ENCODE measurements around the gene RNF44.

DNA sequence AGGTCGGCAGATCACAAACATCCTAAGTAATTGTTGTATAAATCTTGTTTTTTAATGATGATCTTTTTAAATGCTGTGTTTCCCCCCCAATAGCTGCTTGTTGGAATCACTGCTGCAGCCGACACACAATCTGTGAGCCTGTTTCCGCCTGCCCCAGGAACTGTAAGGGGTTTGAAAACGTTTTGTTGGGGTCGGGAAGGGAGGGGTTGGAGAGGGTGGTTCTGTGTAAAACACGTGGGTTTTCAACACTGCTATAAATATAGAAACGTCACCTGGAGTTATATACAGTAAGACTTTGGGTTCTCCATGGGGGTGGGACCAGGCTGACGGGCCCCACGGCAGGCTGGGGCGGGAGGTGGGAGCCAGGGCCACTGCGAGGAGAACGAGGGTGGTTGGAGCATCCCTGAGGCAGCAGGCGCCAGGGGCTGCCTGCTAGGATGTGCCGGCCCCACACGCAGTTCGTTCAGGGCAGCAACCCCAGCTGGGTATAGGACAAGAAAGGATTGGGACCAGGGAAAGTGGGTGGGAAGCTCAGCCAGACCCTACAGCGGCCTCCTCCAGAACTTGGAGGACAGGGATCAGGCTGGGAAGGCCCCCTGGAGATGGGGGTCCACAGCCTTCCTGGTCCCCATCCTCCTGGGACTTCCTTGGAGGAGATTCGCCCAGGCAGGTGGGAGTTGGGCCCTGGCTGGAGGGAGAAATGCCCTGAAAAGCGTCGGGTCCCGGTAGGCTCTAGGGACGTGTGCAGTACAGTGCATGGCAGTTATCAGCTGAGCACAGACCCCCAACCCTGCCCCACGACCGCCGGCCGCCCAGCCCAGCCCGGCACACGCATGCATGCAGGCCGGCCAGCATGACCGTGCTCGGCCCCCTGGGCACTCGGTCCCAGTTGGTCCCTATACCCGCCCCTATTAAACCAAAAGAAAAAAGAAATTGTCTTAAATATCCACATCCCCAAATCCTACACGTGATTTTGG is 9.7 kb downstream of the RNF44 start:
- TF ChIP-seq, protein P1, sequence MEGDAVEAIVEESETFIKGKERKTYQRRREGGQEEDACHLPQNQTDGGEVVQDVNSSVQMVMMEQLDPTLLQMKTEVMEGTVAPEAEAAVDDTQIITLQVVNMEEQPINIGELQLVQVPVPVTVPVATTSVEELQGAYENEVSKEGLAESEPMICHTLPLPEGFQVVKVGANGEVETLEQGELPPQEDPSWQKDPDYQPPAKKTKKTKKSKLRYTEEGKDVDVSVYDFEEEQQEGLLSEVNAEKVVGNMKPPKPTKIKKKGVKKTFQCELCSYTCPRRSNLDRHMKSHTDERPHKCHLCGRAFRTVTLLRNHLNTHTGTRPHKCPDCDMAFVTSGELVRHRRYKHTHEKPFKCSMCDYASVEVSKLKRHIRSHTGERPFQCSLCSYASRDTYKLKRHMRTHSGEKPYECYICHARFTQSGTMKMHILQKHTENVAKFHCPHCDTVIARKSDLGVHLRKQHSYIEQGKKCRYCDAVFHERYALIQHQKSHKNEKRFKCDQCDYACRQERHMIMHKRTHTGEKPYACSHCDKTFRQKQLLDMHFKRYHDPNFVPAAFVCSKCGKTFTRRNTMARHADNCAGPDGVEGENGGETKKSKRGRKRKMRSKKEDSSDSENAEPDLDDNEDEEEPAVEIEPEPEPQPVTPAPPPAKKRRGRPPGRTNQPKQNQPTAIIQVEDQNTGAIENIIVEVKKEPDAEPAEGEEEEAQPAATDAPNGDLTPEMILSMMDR (IDR thresholded peaks at IDR 0.05; ENCODE audit: extremely low read depth in 1 of 2, insufficient read depth in 1 of 2, low read depth in 1 of 2, low read length in 2 of 2) = no peak
- TF ChIP-seq POLR2A (IDR thresholded peaks at IDR 0.05; ENCODE audit: low read depth, low read length) = no peak
- no peak for TF ChIP-seq EZH2 (IDR thresholded peaks at IDR 0.05; ENCODE audit: borderline replicate concordance, low read depth, low read length, severe bottlenecking)
- no peak for TF ChIP-seq JUN (IDR thresholded peaks at IDR 0.05; ENCODE audit: borderline replicate concordance, insufficient read depth, insufficient read length, low read depth)
- TF ChIP-seq POLR2AphosphoS5 (IDR thresholded peaks at IDR 0.05; ENCODE audit: insufficient read depth, low read depth, low read length) = no peak
